ENCODE measurements around the gene TMEM200B.

DNA sequence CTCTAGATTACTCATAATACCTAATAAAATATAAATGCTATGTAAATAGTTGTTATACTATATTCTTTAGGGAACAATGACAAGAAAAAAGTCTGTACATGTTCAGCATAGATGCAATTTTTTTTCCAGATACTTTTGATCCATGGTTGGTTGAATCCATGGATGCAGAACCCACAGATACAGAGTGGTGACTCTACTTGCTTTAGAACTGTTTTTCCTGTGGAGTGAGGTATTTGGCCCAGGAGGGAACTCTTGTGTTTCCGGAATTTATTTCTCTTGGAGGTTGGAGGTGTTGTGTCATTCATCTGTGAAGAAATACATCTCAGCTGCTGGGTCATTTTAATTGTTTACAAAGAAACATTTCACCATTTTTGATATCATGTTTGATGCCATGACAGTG, 28.7 kb downstream of the TMEM200B start:
- TF ChIP-seq, protein P1, sequence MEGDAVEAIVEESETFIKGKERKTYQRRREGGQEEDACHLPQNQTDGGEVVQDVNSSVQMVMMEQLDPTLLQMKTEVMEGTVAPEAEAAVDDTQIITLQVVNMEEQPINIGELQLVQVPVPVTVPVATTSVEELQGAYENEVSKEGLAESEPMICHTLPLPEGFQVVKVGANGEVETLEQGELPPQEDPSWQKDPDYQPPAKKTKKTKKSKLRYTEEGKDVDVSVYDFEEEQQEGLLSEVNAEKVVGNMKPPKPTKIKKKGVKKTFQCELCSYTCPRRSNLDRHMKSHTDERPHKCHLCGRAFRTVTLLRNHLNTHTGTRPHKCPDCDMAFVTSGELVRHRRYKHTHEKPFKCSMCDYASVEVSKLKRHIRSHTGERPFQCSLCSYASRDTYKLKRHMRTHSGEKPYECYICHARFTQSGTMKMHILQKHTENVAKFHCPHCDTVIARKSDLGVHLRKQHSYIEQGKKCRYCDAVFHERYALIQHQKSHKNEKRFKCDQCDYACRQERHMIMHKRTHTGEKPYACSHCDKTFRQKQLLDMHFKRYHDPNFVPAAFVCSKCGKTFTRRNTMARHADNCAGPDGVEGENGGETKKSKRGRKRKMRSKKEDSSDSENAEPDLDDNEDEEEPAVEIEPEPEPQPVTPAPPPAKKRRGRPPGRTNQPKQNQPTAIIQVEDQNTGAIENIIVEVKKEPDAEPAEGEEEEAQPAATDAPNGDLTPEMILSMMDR (conservative IDR thresholded peaks at IDR 0.05 in 1 of 2, IDR thresholded peaks at IDR 0.05 in 1 of 2; ENCODE audit: low read depth in 1 of 2, low read length in 2 of 2), result no peak
- no peak for TF ChIP-seq EZH2 (IDR thresholded peaks at IDR 0.05; ENCODE audit: low read length, missing control alignments)

Data from fibroblast of lung (primary cell).